ENCODE measurements around the gene CMIP. TPM values are rescaled to one million over a fixed set of nuclear protein-coding genes. Genes with fewer than 3 reads are reported as not detected.

The CMIP gene
- total RNA-seq, 1 donor: 15.7 TPM

GRCh38 chr16:81567987-81568748 lies 123.6 kb downstream of the CMIP start:
- H3K4me3 ChIP-seq (ENCODE audit: low read depth, low read length): no peak overlapping the region
- DNase-seq (ENCODE audit: low read depth): peak; percentile 64
- TF ChIP-seq, protein P1, sequence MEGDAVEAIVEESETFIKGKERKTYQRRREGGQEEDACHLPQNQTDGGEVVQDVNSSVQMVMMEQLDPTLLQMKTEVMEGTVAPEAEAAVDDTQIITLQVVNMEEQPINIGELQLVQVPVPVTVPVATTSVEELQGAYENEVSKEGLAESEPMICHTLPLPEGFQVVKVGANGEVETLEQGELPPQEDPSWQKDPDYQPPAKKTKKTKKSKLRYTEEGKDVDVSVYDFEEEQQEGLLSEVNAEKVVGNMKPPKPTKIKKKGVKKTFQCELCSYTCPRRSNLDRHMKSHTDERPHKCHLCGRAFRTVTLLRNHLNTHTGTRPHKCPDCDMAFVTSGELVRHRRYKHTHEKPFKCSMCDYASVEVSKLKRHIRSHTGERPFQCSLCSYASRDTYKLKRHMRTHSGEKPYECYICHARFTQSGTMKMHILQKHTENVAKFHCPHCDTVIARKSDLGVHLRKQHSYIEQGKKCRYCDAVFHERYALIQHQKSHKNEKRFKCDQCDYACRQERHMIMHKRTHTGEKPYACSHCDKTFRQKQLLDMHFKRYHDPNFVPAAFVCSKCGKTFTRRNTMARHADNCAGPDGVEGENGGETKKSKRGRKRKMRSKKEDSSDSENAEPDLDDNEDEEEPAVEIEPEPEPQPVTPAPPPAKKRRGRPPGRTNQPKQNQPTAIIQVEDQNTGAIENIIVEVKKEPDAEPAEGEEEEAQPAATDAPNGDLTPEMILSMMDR (IDR thresholded peaks at IDR 0.05; ENCODE audit: insufficient read depth, low read length): no peak

- TF ChIP-seq, protein P1 (IDR thresholded peaks at IDR 0.05; ENCODE audit: insufficient read depth, low read length): no peak
- no peak for DNase-seq (ENCODE audit: low read depth)
- no peak overlapping the region for H3K4me3 ChIP-seq (ENCODE audit: low read depth, low read length)
Measured at GRCh38 chr16:81568749-81569087, 124.1 kb downstream of the CMIP start.

GRCh38 chr16:81569361-81570034 lies 124.9 kb downstream of the CMIP start:
- no peak for DNase-seq (ENCODE audit: low read depth)
- H3K4me3 ChIP-seq (ENCODE audit: low read depth, low read length): no peak overlapping the region
- TF ChIP-seq, protein P1 (IDR thresholded peaks at IDR 0.05; ENCODE audit: insufficient read depth, low read length): no peak

- H3K4me3 ChIP-seq (ENCODE audit: low read depth, low read length): no peak overlapping the region
- TF ChIP-seq, protein P1 (IDR thresholded peaks at IDR 0.05; ENCODE audit: insufficient read depth, low read length): no peak
- DNase-seq (ENCODE audit: low read depth): no peak
Measured at GRCh38 chr16:81570151-81570846, 125.7 kb downstream of the CMIP start.

DNA sequence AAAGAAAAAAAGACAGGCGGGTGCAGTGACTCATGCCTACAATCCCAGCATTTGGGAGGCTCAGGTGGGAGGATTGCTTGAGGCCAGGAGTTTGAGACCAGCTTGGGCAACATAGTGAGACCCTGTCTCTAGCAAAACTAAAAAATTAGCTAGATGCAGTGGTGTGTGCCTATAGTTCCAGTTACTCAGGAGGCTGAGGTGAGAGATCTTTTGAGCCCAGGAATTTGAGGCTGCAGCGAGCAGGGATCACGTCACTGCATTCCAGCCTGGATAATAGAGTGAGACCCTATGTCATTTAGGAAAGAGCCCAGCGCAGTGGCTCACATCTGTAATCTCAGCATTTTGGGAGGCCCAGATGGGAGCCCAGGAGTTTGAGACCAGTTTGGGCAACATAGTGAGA lies 126.6 kb downstream of the CMIP start:
- no peak overlapping the region for H3K4me3 ChIP-seq (ENCODE audit: low read depth, low read length)
- DNase-seq (ENCODE audit: low read depth): no peak
- TF ChIP-seq, protein P1 (IDR thresholded peaks at IDR 0.05; ENCODE audit: insufficient read depth, low read length): no peak

DNA sequence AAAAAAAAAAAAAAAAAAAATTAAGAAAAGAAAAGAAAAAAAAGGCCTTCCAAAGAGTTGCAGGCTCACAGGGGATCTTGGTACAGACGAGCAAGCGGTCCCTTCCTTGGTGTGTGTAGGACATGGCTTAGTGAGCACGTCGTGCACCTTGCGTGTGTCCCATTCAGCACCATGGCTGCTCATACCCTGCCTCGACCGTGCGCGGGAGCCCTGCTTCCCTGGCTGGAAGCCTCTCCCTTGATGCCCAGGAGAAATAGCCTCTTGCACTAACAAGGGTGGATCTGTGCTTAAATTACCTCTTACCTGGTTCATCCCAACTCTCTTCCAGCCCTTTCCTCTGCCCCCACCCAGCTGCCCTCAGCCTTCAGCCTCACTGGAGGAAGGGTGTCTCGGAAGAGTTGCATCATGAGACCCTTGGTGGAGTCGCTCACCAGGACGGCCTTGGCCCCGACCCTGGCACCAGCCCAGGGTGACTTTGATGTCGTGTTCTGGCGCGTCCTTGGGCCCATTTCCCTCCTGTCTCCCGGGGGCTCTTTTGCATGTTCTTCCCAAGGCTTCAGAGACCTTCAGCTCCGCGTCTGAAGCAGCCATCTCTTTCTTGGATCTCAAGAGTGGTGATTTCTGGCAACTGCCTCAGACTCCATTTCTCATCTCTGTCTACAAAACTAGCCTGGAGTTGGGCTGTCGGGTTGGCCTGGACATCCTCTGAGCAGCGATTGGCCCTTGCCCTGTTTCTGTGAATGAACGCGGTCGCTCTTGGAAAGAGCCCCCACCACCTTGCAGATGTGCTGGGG lies 127.2 kb downstream of the CMIP start:
- no peak for DNase-seq (ENCODE audit: low read depth)
- TF ChIP-seq, protein P1 (IDR thresholded peaks at IDR 0.05; ENCODE audit: insufficient read depth, low read length): no peak

More for the DNA sequence above, 127.2 kb downstream of the CMIP start:
- no peak overlapping the region for H3K4me3 ChIP-seq (ENCODE audit: low read depth, low read length)
